Activated CD4-positive, alpha-beta T cell treated with anti-CD3 and anti-CD28 coated beads for 24 hours (primary cell): ENCODE measurements around the gene PET117.
"Not testable (repeated sequence)": the region's sequence is repeated elsewhere in the genome, so short reads cannot be mapped to it uniquely, and the experiment has no call there.

Source experiments
- DNase-seq, 2 donors: peaks; one replicate each; pipeline ENCODE4 v3.0.0-alpha.2; 2020; ENCODE audit warnings: low read depth in 2 of 2

The PET117 gene

DNA sequence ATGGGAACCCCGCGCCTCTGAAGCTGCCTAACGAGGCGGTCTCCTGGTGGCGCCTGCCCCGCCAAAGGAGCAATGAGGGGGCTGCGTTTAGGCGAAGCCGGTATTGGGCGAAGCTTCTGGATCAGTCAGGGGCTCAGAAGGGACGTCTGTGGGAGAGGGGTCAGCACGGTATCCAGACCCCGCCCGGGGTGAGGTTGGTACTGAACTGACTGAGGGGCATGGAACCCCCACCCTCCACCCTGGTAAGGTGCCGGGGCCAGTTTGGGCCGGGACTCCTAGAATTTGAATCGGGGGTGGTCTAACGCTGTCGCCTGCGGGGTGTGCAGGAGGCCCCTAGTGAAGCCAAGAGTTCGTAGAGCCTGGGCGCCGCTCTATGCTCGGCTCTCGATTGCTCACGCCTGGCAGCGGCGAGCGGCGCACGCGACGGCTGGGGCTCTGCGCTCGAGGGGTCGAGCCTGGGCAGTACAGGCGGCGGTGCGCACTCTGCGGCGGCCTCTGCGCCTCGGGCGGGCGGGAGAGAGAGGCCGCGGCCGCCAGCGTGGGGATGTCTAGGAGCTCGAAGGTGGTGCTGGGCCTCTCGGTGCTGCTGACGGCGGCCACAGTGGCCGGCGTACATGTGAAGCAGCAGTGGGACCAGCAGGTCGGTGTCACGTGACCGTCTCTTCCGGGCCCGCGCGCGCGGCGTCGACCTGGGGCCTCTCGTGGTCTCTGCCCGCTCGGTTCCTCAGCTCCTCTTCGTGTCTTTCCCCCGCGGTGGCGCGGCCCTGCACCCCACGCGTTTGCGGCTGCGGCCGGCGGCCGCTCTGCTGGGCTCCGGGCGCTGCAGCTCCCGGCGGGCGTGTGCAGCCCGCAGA is at the start of gene PET117, which contains the start of gene KAT14:
PET117 (plus strand) TSS at position 452 of the 854 bp plus-strand sequence; CDS start at position 545, 93 bp downstream.
KAT14 (plus strand) TSS at position 452 of the 854 bp plus-strand sequence. CDS start 4,798 bp downstream, outside the sequence.
- peak; percentile 86 to 88 for DNase-seq

- not testable (repeated sequence) for DNase-seq
Observed at GRCh38 chr20:18088298-18088697, 49.4 kb upstream of the PET117 start.

GRCh38 chr20:18088841-18089240 is 48.8 kb upstream of the PET117 start:
- DNase-seq: not testable (repeated sequence)

DNA sequence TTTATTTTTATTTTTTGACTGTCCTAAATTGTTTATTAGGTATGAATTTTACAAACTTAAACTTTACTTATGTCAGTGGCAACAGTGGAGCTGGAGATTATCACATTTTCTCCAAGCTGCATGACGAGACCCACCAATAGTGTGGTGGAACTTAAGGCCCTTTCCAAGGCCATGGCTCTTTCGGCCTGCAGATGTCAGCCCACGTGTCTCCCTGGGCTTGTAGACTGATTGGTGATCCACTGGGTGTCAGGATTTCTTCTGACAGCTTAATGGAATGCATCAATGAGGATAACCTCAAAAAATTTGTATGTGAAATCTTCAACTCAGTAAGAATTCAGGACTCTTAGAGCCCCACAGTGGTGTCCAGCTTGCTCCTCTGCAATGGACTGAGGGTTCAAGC is 47.6 kb upstream of the PET117 start:
- no peak for DNase-seq

GRCh38 chr20:18090477-18090876 is 47.2 kb upstream of the PET117 start:
- no peak for DNase-seq

DNA sequence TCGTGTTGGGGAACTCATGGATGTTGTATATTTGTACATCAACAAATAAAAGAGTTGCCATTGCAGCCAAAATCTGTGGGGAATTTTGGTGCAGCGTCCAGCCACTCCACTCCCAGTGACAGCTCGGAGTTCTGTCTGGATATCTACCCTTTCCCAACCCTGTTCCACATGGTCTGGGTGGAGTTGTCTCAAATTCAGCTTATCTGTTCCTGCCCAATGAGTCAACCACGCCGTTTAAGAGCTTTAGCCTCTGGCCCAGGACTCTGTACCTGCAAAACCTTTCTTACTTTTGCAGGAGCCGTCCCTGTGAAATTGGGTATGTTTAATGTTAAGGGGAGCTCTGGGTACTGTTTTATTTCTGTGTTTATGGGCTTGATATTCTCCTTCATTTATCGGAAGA is 46.0 kb upstream of the PET117 start:
- DNase-seq: no peak

DNA sequence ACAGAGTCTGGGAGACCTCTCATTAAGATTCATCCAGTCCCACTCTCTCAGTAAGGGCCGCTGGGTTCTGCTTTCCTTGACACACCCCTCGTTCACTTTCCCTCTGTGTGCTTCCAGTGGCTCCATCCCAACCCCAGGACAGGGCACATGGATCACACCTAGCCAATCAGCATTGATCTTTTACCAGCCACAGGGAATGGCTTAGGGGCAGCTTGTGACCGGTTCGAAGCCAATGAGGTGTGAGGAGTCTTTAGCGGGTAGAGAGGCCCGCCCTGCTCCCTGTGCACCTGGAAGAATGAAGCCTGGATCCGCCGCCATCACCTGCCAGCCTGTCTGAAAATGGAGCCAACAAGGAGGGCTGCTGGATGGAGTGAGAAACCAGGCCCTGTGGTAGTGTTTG is 44.8 kb upstream of the PET117 start:
- DNase-seq: no peak

DNA sequence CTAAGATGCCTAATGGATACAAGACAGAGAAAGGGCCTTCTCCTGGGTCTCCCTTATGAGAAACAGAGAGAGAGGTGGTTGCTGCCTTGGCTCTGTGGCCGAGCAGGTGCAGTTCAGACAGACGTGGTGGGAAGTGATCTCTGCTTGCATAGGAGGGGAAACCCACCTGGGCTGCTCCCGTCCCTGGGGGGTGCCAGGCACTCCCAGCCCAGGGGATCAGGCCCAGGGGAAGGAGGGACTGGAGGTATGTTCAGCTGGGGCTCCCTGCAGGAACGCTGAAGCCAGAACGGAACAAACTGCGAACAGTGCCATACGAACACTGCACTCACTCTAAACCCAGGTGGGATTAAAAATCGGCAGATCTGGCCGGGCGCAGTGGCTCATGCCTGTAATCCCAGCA is 44.3 kb upstream of the PET117 start:
- DNase-seq: no peak

- DNase-seq: no peak
Observed at GRCh38 chr20:18094191-18094590, 43.5 kb upstream of the PET117 start.

GRCh38 chr20:18100569-18100968 is 37.1 kb upstream of the PET117 start:
- not testable (repeated sequence) for DNase-seq

DNA sequence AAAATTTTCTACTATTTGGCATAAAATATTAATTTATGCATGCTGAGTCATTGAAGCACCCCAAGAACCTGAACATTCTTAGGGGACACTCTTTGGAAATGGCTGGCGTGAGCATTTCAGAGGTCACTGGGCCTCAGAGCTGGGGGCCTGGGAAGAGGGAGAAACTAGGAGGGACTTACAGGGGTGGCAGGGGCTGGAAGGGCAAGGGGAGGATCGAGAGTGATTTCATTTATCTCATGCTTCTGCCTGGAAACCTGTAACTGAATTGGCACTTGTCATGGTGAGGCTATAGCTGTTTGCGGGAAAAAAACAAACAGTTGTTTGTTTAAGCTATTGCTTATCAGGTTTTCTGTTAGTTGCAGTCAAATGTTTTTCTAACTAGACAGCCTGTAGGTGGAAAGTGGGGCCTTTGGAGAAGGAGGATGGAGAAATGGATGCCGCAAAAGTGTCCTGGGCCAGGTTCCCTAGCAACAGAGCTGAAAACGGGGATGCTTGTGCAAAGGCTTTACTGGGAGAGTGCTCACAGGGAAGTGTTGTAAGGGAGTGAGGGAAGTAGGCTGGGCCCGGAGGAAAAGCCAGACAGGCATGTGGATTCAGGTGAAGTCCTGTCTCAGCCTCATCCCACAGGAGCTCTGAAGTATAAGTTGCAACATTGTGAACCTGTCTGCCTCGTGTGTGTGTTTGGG is 36.4 kb upstream of the PET117 start:
- no peak for DNase-seq

- no peak for DNase-seq
Observed at GRCh38 chr20:18103497-18103896, 34.2 kb upstream of the PET117 start.

DNA sequence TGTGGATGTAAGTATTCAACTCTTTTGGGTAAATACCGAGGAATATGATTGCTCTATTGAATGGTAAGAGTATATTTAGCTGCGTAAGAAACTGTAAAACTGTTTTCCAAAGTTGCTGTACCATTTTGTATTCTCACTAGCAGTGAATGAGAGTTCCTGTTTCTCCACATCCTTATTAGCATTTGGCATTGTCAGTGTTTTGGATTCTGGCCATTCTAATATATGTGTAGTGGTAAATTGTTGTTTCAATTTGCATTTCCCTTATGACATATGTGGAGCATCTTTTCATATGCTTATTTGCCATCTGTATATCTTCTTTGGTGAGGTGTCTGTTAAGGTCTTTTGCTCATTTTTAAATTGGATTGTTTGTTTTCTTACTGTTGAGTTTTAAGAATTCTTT is 29.3 kb upstream of the PET117 start:
- DNase-seq: no peak

DNA sequence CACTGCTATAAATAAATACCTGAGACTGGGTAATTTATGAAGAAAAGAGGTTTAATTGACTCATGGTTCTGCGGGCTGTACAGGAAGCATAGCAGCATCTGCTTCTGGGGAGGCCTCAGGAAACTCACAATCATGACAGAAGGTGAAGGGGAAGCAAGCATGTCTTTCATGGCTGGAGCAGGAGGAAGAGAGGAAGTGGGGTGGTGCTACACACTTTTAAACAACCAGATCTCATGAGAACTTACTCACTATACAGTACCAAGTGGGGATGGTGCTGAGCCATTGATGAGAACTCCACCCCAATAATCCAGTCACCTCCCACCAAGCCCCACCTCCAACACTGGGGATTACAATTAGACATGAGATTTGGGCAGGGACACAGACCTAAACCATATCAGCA is 9.1 kb upstream of the PET117 start:
- not testable (repeated sequence) for DNase-seq

DNA sequence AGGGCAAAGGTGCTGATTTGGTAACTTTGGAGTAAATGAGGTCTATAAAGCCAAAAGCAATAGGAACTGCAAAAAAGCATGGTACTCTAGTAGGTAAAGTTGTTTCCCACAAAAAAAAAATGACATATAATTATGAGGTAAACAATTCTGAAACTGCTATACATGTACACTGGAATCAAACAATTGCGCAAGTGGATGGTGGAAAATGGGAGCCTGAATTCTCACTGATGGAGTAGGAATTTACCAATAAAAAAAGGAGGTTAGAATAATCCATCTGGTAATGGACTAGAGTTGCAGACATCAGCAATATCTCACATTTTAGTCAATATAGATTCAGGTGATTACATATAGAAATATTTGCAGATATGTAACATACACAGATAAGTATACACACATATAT is 5.0 kb upstream of the PET117 start:
- DNase-seq: no peak

- no peak for DNase-seq
Observed at GRCh38 chr20:18133962-18134361, 3.7 kb upstream of the PET117 start.

- DNase-seq: no peak
Observed at GRCh38 chr20:18138266-18138582, 561 bp downstream of the PET117 start.

- DNase-seq: no peak
Observed at GRCh38 chr20:18138639-18139583, 1.2 kb downstream of the PET117 start.

- DNase-seq: no peak
Observed at GRCh38 chr20:18139832-18140231, 2.2 kb downstream of the PET117 start.

DNA sequence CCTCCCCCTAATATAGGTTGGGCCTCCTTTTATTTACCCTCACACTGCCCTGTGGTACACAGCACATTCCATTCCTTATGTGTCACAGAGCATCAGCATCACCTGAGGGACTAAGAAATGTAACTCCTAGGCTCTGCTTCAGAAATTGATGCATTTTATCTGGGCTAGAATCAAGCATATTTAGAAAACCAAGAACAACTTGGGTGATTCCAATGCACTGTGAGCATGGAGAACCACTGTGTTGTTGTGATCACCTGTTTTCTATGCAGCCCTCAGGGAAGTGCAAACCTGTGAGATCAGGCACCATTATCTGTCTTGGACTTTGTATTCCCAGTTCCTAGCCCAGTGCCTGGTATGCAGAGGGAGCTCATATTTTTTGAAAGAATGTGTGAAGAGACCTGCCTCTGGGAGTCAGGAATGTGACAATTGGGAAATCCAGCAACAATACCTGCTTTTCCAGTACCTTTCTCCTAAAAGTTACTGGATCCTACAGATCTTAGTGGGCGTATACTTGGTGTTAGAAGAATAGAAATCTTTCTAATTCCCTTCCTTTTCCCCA is 7.0 kb downstream of the PET117 start:
- no peak for DNase-seq

- DNase-seq: no peak
Observed at GRCh38 chr20:18154342-18154741, 16.7 kb downstream of the PET117 start.

- DNase-seq: no peak
Observed at GRCh38 chr20:18156045-18156444, 18.4 kb downstream of the PET117 start.
